Ovary (tissue), 3 donors: Measurements from ENCODE around the gene MTHFS.

ENCODE experiments used
- CTCF ChIP-seq, 3 donors: fragments of 450-650 bp in 2 of 3; fragments of 200-600 bp in 1 of 3; IDR thresholded peaks; one replicate each; pipeline versions ENCODE4 v1.5.1 to v1.8.0; 2016 to 2022; ENCODE audit warnings: antibody characterized with exemption in 3 of 3, mild to moderate bottlenecking in 1 of 3
- EP300 ChIP-seq: sonication (generic); formaldehyde crosslinking; IDR thresholded peaks from one replicate; pipeline ENCODE4 v1.6.1; 2017; ENCODE audit warnings: antibody characterized with exemption
- POLR2A ChIP-seq: fragments of 450-650 bp; IDR thresholded peaks from one replicate; pipeline ENCODE4 v1.6.1; 2017; ENCODE audit warnings: antibody characterized with exemption, mild to moderate bottlenecking, moderate library complexity
- donor health status: DM: no; HTN: no; CAD: no.

DNA sequence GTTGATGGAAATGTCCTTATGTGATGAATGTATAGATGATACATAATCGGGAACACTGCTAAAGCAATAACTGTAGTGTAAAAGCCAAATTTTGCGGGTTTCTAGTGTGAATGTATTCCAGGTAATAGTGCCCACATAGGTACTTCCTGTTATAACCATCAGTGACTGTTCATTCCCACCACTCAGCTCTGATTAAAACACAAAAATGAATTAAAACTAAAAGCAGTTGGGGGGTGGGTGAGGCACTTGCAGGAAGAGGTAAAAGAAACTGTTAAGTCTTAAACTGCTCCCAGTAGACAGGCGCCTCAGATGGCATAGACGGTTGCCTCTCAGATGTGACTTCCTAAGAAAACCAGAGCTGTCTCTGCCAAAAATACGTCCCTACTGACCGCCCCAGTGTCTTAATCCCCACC, 893 bp upstream of the MTHFS start:
- TF ChIP-seq POLR2A (no peak), CTCF (IDR thresholded peaks at IDR 0.05) (no peak), EP300 (no peak)
